ENCODE results near the gene PTPRU.
A peak's percentile ranks its signal among the peaks of the same experiment; 100 is the strongest.

The PTPRU gene

DNA sequence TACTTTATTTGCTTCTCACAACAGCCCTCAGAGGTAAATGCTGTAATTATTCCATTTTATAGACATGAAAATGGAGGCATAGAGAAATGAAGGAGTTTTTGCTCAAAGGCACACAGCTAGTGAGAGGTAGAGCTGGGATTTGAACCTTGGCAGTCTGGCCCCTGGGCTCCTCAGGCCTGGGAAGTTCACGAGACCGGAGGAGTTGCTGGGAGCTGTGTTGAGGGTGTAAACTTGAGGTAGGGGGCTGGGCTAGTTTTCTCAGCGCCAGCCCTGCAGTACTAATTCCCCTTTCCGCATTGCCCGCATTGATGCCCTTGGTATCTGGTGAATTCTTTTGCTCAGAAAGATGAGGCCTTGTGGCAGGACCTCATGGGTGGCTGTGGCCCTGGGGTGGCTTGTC lies 73.3 kb downstream of the PTPRU start (continued):
- TF ChIP-seq, protein P1, sequence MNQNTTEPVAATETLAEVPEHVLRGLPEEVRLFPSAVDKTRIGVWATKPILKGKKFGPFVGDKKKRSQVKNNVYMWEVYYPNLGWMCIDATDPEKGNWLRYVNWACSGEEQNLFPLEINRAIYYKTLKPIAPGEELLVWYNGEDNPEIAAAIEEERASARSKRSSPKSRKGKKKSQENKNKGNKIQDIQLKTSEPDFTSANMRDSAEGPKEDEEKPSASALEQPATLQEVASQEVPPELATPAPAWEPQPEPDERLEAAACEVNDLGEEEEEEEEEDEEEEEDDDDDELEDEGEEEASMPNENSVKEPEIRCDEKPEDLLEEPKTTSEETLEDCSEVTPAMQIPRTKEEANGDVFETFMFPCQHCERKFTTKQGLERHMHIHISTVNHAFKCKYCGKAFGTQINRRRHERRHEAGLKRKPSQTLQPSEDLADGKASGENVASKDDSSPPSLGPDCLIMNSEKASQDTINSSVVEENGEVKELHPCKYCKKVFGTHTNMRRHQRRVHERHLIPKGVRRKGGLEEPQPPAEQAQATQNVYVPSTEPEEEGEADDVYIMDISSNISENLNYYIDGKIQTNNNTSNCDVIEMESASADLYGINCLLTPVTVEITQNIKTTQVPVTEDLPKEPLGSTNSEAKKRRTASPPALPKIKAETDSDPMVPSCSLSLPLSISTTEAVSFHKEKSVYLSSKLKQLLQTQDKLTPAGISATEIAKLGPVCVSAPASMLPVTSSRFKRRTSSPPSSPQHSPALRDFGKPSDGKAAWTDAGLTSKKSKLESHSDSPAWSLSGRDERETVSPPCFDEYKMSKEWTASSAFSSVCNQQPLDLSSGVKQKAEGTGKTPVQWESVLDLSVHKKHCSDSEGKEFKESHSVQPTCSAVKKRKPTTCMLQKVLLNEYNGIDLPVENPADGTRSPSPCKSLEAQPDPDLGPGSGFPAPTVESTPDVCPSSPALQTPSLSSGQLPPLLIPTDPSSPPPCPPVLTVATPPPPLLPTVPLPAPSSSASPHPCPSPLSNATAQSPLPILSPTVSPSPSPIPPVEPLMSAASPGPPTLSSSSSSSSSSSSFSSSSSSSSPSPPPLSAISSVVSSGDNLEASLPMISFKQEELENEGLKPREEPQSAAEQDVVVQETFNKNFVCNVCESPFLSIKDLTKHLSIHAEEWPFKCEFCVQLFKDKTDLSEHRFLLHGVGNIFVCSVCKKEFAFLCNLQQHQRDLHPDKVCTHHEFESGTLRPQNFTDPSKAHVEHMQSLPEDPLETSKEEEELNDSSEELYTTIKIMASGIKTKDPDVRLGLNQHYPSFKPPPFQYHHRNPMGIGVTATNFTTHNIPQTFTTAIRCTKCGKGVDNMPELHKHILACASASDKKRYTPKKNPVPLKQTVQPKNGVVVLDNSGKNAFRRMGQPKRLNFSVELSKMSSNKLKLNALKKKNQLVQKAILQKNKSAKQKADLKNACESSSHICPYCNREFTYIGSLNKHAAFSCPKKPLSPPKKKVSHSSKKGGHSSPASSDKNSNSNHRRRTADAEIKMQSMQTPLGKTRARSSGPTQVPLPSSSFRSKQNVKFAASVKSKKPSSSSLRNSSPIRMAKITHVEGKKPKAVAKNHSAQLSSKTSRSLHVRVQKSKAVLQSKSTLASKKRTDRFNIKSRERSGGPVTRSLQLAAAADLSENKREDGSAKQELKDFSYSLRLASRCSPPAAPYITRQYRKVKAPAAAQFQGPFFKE (tag by site-specific recombination; IDR thresholded peaks at IDR 0.05; ENCODE audit: borderline replicate concordance), result no peak
- TF ChIP-seq ZSCAN30 (tag by site-specific recombination; IDR thresholded peaks at IDR 0.05), result no peak

GRCh38 chr1:29310616-29311180 lies 74.4 kb downstream of the PTPRU start:
- ChIA-PET CTCF (no interaction called here), POLR2A (no interaction called here)
- TF ChIP-seq ZNF449 (tag by site-specific recombination; IDR thresholded peaks at IDR 0.05), result no peak
- no peak for TF ChIP-seq KLF16 (tag by site-specific recombination; IDR thresholded peaks at IDR 0.05)
- 0 out of 2 replicates have a peak, but pooled peaks have one; percentile 39 for TF ChIP-seq SCRT1 (tag by site-specific recombination; IDR thresholded peaks at IDR 0.05; ENCODE audit: borderline replicate concordance)
- 0 out of 2 replicates have a peak, but pooled peaks have one; percentile 11 for TF ChIP-seq ZNF600 (tag by site-specific recombination; IDR thresholded peaks at IDR 0.05)
- TF ChIP-seq ZNF48 (tag by site-specific recombination; IDR thresholded peaks at IDR 0.05), result no peak
- no peak for TF ChIP-seq ZFP37 (tag by site-specific recombination; IDR thresholded peaks at IDR 0.05)
- TF ChIP-seq ZNF510 (tag by site-specific recombination; IDR thresholded peaks at IDR 0.05; ENCODE audit: insufficient replicate concordance), result no peak
- no peak for TF ChIP-seq ZNF658 (tag by site-specific recombination; IDR thresholded peaks at IDR 0.05)
- TF ChIP-seq SCRT2 (tag by site-specific recombination; IDR thresholded peaks at IDR 0.05), result 0 out of 2 replicates have a peak, but pooled peaks have one; percentile 46
- H3K4me3 ChIP-seq (ENCODE audit: low read depth, low read length), result no peak overlapping the region
- no peaks in the 10 kb centered on the region for H3K4me1 ChIP-seq (ENCODE audit: control insufficient read depth, insufficient read depth, low read length)
- H3K36me3 ChIP-seq (ENCODE audit: control insufficient read depth in 2 of 2, insufficient read depth in 1 of 2, low read length in 2 of 2), result peaks cover 0 to 74% of the 10 kb centered on the region in 2 experiments; a peak in 2 of 3 replicates
- H3K9me3 ChIP-seq (ENCODE audit: control insufficient read depth, insufficient read depth, low read depth, low read length), result no peaks in the 10 kb centered on the region
- H3K27ac ChIP-seq (ENCODE audit: extremely low read depth, low read depth, low read length), result no peak overlapping the region

- no peak for TF ChIP-seq ZNF544 (tag by site-specific recombination; IDR thresholded peaks at IDR 0.05)
- TF ChIP-seq ZSCAN23 (tag by site-specific recombination; IDR thresholded peaks at IDR 0.05), result no peak
- TF ChIP-seq, protein P2, sequence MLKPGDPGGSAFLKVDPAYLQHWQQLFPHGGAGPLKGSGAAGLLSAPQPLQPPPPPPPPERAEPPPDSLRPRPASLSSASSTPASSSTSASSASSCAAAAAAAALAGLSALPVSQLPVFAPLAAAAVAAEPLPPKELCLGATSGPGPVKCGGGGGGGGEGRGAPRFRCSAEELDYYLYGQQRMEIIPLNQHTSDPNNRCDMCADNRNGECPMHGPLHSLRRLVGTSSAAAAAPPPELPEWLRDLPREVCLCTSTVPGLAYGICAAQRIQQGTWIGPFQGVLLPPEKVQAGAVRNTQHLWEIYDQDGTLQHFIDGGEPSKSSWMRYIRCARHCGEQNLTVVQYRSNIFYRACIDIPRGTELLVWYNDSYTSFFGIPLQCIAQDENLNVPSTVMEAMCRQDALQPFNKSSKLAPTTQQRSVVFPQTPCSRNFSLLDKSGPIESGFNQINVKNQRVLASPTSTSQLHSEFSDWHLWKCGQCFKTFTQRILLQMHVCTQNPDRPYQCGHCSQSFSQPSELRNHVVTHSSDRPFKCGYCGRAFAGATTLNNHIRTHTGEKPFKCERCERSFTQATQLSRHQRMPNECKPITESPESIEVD (tag by site-specific recombination; IDR thresholded peaks at IDR 0.05), result no peak
- no peak for TF ChIP-seq YY2 (tag by site-specific recombination; IDR thresholded peaks at IDR 0.05)
- peaks cover 0 to 74% of the 10 kb centered on the region in 2 experiments; a peak in 2 of 3 replicates for H3K36me3 ChIP-seq (ENCODE audit: control insufficient read depth in 2 of 2, insufficient read depth in 1 of 2, low read length in 2 of 2)
- no peaks in the 10 kb centered on the region for H3K9me3 ChIP-seq (ENCODE audit: control insufficient read depth, insufficient read depth, low read depth, low read length)
- H3K4me3 ChIP-seq (ENCODE audit: low read depth, low read length), result no peak overlapping the region
- ChIA-PET POLR2A (no interaction called here), CTCF (interaction anchor here (0.6 kb wide), 1 partner anchor 306 kb away, joined by 5 read pairs; no protein-coding TSS in a partner anchor)
- no peaks in the 10 kb centered on the region for H3K4me1 ChIP-seq (ENCODE audit: control insufficient read depth, insufficient read depth, low read length)
- no peak overlapping the region for H3K27ac ChIP-seq (ENCODE audit: extremely low read depth, low read depth, low read length)
These were observed 75.2 kb downstream of the PTPRU start for GRCh38 chr1:29311352-29312030.
